NCI-H2107 (cell line): ENCODE results near the gene PRPF18.

Source experiments
- DNase-seq: peaks from one replicate; lab custom pipeline; 2025; lab: John Stamatoyannopoulos, UW

Gene PRPF18

GRCh38 chr10:13604357-13605040 is 17.7 kb downstream of the PRPF18 start:
- DNase-seq: no peak

GRCh38 chr10:13608246-13608853 is 21.6 kb downstream of the PRPF18 start:
- no peak for DNase-seq

- DNase-seq: no peak
These were observed 26.0 kb downstream of the PRPF18 start for GRCh38 chr10:13612654-13613373.

- no peak for DNase-seq
These were observed 26.8 kb downstream of the PRPF18 start for GRCh38 chr10:13613519-13613918.

- DNase-seq: no peak
These were observed 28.0 kb downstream of the PRPF18 start for GRCh38 chr10:13614530-13615332.

- DNase-seq: no peak
These were observed 29.0 kb downstream of the PRPF18 start for GRCh38 chr10:13615650-13616300.

GRCh38 chr10:13617116-13617515 is 30.4 kb downstream of the PRPF18 start:
- DNase-seq: no peak

GRCh38 chr10:13621931-13622330 is 35.2 kb downstream of the PRPF18 start:
- DNase-seq: no peak

GRCh38 chr10:13624630-13625029 is 37.9 kb downstream of the PRPF18 start:
- DNase-seq: no peak

- no peak for DNase-seq
These were observed 40.9 kb downstream of the PRPF18 start for GRCh38 chr10:13627459-13628310.

GRCh38 chr10:13628661-13629060 is 41.9 kb downstream of the PRPF18 start:
- no peak for DNase-seq

GRCh38 chr10:13629116-13629515 is 42.4 kb downstream of the PRPF18 start:
- DNase-seq: no peak

GRCh38 chr10:13630231-13630630 is 43.5 kb downstream of the PRPF18 start:
- no peak for DNase-seq

- DNase-seq: no peak
These were observed 44.8 kb downstream of the PRPF18 start for GRCh38 chr10:13631594-13631993.

- no peak for DNase-seq
These were observed 45.7 kb downstream of the PRPF18 start for GRCh38 chr10:13632440-13632839.

GRCh38 chr10:13632884-13633440 is 46.2 kb downstream of the PRPF18 start:
- no peak for DNase-seq

- DNase-seq: no peak
These were observed 46.9 kb downstream of the PRPF18 start for GRCh38 chr10:13633689-13634088.

- DNase-seq: no peak
These were observed 47.4 kb downstream of the PRPF18 start for GRCh38 chr10:13634207-13634606.

- no peak for DNase-seq
These were observed 50.0 kb downstream of the PRPF18 start for GRCh38 chr10:13636776-13637175.

GRCh38 chr10:13637303-13637856 is 50.6 kb downstream of the PRPF18 start:
- no peak for DNase-seq
